AG08395 (cell line): ENCODE measurements around the gene HLTF.

Experiments used
- DNase-seq: peaks from one replicate; pipeline ENCODE4 v3.0.0; 2012; ENCODE audit warnings: mixed read lengths, low spot score

Gene HLTF

DNA sequence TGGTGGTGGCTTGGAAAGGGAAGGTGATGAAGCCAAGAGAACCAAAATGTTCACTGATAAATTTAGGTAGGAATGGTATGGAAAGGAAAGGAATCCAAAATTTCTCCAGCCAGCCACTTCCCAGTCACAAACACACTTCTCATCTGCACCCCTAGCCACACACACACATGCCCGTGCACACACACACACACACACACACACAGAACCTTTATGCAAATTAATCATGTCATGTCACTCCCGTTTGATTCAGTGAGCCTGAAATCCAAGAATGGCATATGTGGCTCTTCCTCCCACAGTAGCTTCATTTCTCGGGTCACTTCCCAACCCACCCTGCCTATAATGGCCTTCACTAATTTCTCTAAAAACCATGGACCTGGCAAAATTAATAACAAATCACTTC lies 3.1 kb upstream of the HLTF start:
- DNase-seq = no peak

DNA sequence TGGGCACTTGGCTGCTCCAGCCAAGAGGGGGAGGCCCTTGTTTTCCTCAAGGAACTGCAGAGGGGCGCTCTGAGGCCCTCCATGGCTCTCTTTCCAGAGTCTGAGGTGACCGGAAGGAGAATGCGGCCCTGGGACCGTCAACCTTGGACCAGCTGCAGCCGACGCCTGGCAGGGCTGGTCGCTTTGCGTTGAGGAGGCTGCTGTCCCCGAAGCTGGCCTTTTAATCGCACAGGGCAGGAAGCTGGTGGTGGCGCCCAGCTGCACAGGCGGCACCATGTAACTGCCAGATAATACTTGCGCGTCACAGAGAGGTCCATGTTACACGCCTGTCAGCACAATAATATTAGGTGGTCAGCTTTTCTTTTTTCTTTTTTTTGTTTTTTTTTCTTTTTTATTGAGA lies 875 bp upstream of the HLTF start:
- no peak for DNase-seq

GRCh38 chr3:149085828-149086231 lies 503 bp downstream of the HLTF start:
- DNase-seq = peak; percentile 29

- DNase-seq = no peak
Measured at GRCh38 chr3:149081772-149082171, 4.6 kb downstream of the HLTF start.

DNA sequence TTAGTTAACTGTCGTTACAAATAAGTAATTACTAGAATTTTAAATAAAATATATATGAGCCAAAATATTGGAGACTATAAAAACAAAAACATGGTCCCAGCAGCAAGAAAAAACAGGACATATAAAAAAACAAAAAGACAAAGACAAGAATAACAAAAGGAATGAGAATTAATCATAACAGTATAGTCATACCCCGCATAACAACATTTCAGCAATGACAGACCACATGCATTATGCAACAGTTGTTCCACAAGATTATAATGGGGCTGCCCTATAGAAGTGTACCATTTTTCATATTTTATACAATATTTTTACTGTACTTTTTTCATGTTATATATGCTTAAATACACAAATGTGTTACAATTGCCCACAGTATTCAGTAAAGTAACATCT lies 5.6 kb downstream of the HLTF start:
- peak; percentile 4 for DNase-seq

- DNase-seq = peak; percentile 2
Measured at GRCh38 chr3:149080011-149080698, 6.2 kb downstream of the HLTF start.

DNA sequence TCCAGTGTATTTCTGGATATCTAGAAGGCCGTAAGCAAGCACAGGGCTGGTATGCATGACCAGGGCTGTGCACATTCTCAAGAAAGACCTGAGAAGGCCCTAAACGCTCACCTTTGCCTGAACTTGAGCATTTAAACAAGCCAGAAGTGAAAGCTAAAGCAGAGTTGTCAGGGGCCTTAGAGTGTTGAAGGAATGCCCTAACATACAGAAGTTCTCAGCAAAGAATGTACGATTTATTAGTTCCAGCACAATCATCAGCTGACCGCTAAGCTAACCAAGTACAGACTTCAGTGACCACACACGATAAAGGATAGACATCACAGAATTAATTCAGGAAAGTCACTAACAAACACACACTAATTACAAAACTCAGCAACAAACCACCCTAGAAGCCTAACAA lies 8.7 kb downstream of the HLTF start:
- peak; percentile 36 for DNase-seq

DNA sequence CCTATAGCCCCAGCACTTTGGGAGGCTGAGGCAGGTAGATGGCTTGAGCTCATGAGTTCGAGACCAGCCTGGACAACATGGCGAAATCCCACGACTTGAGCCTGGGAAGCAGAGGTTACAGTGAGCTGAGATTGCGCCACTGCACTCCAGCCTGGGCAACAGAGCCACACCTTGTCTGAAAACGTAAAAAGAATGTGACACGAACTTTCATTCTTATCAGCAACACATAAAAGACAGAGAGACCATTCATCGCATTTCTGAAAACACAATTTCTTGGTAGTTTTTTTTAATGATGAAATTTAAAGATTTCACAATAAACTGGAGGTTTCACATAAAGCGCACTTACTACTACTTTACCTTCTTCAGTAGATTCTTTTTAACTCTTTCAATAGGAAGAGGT lies 18.4 kb downstream of the HLTF start:
- no peak for DNase-seq

- DNase-seq = no peak
Measured at GRCh38 chr3:149061776-149062175, 24.6 kb downstream of the HLTF start.

GRCh38 chr3:149058602-149059001 lies 27.7 kb downstream of the HLTF start:
- no peak for DNase-seq

DNA sequence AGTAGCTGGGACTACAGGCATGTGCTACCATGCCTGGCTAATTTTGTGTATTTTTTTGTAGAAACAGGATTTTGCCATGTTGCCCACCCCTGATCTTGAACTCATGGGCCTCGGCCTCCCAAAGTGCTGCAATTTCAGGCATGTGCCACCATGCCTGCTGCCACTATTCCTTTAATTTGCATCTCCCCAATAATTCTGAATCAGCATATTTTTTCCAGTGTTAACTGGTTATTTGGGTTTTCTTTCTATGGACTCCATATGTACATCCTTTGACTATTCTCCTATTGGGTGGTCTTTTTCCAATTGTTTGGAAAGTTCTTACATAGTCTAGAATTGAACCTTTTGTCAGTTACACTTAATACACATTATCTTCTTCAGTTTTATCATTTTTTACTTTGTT lies 28.1 kb downstream of the HLTF start:
- DNase-seq = no peak

- no peak for DNase-seq
Measured at GRCh38 chr3:149055575-149055974, 30.8 kb downstream of the HLTF start.

- no peak for DNase-seq
Measured at GRCh38 chr3:149044339-149045083, 41.8 kb downstream of the HLTF start.

- peak; percentile 25 for DNase-seq
Measured at GRCh38 chr3:149042789-149043386, 43.4 kb downstream of the HLTF start.

DNA sequence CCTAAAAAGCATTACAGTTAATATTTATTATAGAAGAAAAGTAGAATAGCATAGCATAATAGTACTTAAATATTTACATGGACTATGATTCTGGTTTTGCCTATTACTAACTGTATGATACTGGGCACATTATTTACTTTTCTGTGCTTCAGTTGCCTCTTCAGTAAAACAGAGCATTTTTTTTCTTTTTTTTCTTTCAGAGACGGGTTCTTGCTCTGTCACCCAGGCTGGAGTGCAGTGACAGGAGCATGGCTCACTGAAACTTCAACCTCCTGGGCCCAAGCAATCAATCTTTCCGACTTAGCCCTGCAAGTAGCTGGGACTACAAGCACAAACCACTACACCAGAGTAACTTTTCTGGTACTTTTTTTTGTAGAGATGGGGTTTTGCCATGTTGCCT lies 48.0 kb downstream of the HLTF start:
- DNase-seq = no peak

DNA sequence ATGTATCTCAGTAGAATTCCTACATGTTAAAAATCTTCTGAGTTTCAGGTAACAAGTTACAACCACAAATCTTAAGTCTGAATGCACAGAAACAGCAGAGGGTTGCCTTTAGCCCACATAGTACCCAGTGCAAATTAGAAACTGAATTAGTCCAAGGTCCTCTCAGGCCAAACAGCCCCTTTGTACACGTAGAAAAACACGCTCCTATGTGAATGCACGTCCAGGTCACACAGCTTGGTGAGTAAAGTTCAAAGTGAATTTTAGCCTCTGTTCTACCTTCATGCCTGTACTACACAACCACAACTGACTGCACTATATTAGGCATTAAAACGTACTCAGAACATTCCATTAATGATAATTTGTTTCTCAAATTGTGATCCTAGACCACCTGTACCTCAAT lies 48.6 kb downstream of the HLTF start:
- DNase-seq = no peak

DNA sequence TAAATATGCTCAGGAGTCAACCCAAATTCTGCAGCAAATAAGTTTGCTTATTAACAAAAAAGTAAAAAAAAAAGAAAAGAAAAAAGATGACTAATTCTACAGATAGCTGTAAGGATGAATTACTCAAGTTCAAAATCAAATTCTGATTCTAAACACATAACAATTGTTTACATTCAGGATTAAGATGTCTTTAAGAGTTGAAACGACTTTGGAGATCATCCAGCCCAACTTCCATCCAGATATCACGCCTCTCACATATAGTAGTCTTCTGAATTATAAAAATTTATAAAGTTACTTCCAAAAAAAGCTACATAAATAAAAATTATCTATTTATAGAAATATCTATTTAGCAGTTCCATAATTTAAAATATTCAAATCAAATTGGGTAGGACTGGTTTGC lies 55.2 kb downstream of the HLTF start:
- DNase-seq = no peak

DNA sequence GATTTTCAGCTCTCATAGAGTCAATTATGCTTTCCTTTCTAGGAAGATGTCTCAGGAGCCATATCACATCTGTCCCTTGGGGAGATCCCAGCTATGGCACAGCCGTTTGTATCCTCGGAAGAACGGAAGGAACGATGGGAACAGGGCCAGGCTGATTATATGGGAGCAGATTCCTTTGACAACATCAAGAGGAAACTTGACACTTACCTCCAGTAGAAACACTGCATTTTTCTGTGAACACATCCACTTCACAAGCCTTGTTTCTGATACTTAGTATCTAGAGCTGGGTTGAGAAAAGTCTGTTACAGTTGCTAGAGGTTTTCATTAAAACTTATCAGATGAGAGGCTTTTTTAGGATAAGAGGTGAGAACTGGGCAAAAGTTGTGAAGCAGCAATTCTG lies 59.6 kb downstream of the HLTF start:
- no peak for DNase-seq

- DNase-seq = no peak
Measured at GRCh38 chr3:149023951-149024350, 62.4 kb downstream of the HLTF start.

- DNase-seq = no peak
Measured at GRCh38 chr3:149021830-149022229, 64.5 kb downstream of the HLTF start.

GRCh38 chr3:149020839-149021252 lies 65.5 kb downstream of the HLTF start:
- DNase-seq = no peak

DNA sequence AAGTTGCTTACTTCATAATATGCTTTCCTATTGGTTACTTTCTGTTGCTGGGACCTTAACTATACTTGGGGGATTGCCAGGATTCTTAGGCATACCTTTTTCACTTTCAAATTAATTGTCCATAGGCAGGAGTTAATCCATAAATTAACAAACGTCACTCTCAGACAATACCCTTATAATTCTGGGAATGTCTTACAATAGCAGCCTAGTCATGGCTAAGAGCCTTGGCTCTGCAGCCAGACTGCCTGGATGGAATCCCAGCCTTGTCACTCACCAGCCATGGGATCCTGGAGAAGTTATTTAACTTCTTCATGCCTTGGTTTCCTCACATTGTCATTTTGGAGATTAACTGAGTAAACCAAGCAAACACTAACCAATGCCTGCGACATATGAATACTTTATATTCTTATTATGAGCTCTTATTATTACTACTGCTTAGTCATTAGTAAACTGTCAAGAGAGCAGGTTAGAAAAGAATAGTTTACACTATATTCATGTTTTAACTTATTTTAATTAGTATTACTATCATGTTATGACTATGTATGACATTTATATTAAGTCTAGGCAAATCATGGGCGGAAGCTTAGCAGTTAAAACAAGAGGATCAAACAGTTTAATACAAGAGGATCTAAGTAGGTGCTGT lies 66.0 kb downstream of the HLTF start:
- no peak for DNase-seq

- DNase-seq = no peak
Measured at GRCh38 chr3:149019580-149019979, 66.8 kb downstream of the HLTF start.
